GM19397 (cell line): Measurements from ENCODE around the gene DEGS2.
"Not testable (repeated sequence)": the region's sequence is repeated elsewhere in the genome, so short reads cannot be mapped to it uniquely, and the experiment has no call there.

Experiments used
- ATAC-seq: cut with Tn5 transposase; IDR thresholded peaks from one replicate; pipeline ENCODE4 v1.9.1; 2021; ENCODE audit warnings: mild to moderate bottlenecking, moderate library complexity; ENCODE audit not compliant: unreplicated experiment

The DEGS2 gene

GRCh38 chr14:100180671-100181070, 21.2 kb upstream of the DEGS2 start:
- ATAC-seq, result not testable (repeated sequence)

DNA sequence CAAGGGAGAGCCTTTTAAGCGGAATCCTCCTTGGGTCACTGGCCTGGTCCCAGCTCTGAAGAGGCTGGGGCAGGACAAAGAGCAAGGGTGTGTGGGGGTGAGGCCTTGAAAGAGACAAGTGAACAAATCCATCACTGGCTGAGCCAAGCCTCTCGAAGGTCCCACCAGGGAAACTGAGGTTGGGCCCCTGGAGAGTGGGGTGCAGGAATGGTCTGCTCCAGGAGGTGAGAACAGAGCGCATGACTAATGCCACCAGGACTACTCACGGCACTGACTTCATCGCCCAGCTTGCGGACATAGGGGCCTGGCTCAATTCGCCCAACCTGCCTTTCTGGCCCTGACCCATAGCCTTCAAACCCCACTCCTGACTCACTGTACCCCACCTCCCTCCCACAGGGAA, 19.2 kb upstream of the DEGS2 start:
- ATAC-seq, result no peak

DNA sequence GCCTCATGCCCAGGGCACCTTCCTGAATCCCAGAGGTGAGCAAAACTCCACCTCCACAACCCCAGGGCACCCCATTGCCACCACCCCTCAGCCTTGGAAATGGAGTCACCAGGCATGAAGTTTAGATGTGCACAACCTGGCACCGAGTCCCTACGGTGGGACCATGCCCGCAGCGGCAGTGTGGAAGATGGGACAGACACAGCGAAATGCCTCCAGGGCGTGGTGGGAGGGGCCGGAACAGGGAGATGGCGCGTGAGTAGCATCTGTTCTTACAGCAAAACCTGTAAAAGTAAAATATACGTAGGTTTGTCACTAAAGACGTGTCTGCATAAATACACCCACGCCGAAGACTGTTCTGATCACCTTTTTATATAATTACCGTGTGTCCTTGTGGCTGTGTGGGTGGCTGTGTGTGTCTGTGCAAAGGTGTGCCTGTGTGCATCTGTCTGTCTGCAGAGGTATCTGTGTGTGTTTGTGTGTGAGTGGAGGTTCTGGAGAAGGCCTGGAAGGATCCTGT, 17.4 kb upstream of the DEGS2 start:
- no peak for ATAC-seq

DNA sequence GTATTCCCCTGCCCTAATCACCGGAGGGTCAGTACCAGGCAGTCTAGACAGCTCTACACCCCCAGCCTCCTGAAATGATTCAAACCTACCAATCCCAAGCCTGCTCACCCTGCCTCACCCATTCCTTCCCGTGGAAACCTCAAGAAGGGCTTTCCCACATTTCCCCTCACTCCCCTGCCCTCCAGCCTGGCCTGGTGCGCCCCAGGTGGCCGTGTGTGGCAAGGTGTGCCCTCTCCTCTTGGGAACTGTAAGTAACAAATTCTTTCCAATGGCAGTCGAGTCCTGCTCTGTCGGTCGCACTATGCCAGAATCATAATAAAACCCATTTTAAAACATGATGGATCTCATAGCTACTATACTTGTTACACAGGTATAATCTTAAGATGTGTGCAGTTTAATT, 13.9 kb upstream of the DEGS2 start:
- ATAC-seq, result no peak

DNA sequence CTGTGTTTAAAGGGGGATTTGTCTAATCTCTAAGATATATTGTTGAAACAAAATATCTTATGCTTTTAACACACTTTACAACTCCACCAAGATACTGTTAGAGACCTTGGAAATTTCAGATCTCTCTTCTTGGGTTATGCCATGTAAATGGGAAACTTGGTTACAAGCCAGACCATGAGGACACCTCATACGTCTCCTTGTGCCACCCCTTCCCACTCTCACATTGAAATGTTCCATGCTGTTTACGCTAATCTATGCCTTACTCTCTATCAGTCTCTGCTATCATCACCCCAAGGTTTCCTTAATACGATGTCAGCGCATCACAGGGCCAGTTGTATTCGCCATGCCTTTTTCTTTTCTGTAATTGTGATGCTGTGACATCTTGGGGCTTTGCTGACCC, 13.4 kb upstream of the DEGS2 start:
- ATAC-seq, result no peak

GRCh38 chr14:100170880-100171279, 11.4 kb upstream of the DEGS2 start:
- ATAC-seq, result no peak

- ATAC-seq, result no peak
Observed at GRCh38 chr14:100168506-100168905, 9.1 kb upstream of the DEGS2 start.

DNA sequence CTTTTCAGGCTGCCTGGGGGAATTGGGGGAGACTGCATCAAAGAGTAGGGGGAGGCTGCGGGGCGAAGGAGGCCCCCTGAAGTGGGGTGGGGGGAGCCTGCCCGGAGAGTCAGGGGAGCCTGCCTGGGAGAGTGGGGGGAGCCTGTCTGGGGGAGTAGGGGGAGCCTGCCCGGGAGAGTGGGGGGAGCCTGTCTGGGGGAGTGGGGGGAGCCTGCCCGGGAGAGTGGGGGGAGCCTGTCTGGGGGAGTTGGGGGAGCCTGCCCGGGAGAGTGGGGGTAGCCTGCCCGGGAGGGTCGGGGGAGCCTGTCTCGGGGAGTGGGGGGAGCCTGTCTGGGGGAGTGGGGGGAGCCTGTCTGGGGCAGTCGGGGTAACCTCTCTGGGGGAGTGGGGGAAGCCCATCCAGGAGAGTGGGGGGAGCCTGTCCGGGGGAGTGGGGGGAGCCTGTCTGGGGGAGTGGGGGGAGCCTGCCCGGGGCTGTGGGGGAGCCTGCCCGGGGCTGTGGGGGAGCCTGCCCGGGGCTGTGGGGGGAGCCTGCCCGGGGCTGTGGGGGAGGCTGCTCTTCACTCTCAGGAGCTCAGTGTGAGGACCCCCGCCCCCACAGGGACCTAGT, 6.5 kb upstream of the DEGS2 start:
- ATAC-seq, result no peak

DNA sequence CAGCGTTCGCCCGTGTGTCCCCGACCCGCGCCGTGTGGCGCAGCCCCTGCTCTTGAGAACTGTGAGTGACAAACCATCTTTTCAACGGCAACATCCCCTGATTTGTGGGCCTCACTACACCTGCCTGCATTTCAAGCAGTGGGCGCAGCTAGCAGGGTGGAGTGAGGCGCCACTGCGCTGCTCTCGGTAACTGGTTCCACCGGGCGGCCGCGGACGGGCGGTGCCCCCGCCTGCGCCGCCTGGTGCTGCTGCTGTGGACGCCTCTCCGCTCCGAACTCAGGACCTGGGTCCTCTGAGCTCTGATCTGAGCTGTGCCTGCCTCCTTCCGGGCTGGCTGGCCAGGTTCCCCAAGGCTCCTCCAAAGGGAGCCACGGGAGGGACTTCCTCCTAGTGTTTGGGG, 5.9 kb upstream of the DEGS2 start:
- ATAC-seq, result no peak

DNA sequence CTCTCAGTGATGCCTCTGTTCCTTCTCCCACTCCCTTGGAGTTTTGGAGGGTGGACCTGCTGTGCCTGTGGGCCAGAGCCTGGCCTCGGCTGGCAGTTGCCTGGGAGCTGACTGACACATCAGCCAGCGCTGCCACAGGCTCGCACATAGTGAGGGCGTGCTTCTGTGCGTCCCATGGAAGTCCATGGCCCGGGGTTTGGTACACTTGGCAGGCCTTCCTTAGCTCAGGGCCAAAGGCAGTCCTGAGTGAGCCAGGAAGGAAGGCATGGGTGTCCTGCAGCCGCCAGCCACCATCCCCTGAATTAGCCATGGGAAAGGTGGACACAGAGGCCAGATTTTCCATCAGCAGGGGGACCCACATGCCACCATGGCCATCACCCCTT, 1.1 kb upstream of the DEGS2 start:
- no peak for ATAC-seq

DNA sequence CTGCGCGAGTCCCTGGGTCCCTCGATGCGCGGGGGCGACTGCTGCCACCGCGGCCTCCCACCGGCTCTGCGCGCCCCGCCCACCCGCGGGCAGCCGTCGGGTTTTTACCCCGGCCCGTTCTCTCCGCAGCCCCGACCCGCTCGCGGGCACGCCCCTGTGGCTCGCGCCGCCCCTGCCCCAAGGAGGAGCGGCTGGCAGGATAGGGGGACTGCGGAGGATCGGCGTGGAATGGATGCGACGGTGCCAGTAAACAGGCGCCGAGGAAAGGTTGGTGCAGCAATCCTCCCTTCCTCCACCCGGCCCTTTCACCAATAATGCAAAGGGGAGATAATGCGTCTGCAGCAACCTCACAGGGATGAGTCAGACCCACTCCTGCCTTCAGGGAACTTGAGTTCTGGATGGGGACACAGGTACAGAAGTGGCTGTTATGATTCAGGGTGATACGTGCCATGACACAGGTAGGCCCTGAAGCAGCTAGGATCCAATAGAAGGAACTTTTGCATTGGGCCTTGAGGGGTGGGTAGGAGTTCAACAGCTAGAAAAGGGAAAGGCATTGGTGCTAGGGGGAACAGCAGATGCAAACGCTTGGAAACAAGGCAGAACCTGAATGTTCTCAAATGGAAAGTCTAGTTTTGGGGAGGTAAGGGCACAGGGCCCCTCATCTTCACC, 554 bp upstream of the DEGS2 start:
- no peak for ATAC-seq

GRCh38 chr14:100158566-100159093, 815 bp downstream of the DEGS2 start:
- no peak for ATAC-seq

GRCh38 chr14:100157548-100158232, 1.8 kb downstream of the DEGS2 start:
- not testable (repeated sequence) for ATAC-seq

- ATAC-seq, result no peak
Observed at GRCh38 chr14:100156776-100157175, 2.7 kb downstream of the DEGS2 start.

DNA sequence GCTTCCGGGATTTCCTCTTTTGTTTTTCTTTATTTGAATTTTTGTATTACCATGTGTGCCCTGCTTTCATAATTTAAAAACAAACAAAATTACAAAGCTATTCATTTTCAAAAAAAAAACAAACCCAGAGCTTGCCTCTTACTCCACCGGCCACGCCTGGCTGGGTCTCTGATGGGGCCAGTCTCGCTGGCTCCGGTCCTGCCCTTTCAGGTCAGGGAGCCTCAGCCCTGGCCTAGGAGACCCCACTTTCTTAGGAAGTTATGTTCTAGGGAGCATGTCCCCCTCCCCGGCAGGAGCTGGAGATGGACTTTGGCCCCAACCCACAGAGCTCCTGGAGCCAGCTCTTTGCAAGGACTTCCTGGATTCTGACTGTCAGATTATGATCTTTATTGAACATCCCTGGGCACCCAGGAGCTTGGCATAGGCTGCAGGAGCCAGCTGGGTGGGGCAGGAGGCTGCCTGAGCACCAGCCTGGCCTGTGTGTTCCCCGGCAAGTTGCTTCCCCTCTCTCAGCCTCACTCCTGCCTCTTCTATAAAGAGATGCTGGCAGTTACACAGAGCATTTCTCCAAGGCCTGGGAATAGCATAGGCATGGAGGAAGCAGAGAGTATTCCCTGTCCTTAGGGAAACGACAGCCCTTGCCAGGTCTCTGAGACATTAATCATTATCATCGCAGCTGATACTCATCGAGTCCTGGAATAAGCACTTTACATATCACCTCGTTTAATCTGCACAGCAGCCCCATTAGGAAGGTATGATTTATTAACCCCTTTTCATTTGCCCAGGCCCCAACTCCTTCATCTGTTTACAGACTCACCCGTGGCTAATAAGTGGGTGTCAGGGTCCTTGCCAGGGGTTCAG, 3.5 kb downstream of the DEGS2 start:
- ATAC-seq, result no peak

DNA sequence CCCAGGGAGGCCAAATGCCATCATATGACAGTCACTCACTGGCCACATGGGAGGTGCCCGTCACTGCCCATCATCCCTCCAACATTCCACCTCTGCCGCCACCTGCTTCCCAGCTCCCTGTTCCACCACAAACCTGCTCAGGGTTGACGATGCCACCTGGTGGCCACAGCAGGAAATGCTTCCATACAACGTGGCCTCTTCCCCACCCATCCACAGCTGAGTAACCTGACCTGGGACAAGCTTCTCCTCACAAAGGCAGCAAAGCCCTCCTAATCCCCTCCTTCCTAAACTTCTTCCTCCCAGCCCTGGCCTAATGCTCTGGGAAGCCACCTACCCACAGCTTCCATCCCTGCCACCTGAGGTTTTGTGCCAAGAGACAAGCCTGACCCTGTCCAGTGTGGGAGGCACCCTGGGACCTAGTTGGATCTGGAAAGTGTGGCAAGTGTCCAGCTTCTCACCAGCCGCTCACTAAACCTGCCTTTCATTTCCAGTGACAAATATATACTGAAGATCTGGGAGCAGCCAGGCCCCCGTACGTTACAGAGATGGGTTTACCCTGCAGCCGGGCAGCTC, 4.3 kb downstream of the DEGS2 start:
- no peak for ATAC-seq

GRCh38 chr14:100153560-100153959, 5.9 kb downstream of the DEGS2 start:
- ATAC-seq, result no peak

DNA sequence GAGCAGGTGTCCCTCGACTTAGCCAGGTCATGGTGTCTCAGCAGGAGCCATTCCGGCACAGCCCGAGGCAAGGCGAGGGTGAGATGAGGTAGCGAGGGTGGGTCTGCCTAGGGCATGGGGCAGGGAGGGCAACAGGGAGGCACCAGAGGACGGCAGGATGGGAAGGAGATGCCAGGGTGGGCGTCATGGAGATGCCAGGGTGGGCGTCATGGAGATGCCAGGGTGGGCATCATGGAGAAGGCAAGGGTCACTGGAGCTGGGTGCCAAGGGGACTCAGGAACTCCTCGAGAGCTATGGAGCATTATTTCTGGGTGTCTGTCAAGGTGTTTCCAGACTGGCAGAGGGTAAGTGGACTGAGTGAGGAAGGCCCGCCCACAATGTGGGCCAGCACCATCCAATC, 7.4 kb downstream of the DEGS2 start:
- ATAC-seq, result no peak

DNA sequence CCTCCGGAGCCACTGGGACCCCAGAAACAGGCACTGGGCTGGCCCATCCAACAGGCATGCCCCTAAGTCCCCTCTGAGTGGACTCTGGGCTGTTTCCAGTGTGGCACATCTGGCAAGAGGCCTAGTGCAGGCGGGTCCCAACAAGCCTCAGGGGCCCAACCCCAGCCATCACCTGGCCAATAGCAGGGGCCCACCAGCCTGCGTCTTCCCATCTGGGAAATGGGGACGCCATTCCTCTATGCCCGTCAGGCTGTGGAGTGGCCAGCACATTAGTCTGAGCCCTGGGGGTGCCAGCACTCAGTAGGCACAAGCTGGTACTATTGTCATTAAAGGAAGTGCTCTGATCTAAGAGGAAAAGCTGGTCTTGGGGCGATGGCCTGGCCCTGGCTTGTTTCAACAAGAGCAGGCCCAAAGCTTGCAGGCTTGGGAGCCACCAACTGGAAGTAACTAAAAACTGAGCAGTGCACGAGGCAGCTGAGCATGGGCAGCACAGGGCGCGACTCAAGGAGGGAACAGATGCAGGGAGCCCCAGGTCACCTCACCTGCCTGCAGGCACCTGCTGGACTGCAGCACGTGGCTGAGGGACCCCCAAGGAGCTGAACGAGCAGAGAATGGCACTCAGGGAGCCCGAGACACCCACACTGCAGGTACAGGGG, 8.4 kb downstream of the DEGS2 start:
- no peak for ATAC-seq
